GM21786 (cell line): ENCODE results near the gene SCP2.

Experiments
- ATAC-seq: cut with Tn5 transposase; IDR thresholded peaks from one replicate; pipeline ENCODE4 v1.9.1; 2021; ENCODE audit not compliant: unreplicated experiment

The SCP2 gene

DNA sequence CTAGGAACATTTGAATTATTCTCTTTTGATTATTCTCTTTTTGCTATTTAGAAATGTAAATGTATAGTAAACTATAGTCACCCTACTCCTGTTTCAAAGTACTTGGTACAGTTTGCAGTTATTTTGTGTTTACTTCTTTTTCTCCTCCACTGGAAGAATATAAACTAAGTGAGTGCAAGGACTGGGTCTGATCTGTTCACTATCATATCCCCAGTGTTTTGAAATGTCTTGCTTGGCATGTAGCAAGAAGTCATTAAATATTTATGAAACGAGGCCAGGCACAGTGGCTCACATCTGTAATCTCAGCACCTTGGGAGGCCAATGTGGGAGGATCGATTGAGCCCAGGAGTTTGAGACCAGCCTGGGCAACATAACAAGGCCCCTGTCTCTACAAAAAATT lies 99.2 kb downstream of the SCP2 start:
- ATAC-seq, result no peak

DNA sequence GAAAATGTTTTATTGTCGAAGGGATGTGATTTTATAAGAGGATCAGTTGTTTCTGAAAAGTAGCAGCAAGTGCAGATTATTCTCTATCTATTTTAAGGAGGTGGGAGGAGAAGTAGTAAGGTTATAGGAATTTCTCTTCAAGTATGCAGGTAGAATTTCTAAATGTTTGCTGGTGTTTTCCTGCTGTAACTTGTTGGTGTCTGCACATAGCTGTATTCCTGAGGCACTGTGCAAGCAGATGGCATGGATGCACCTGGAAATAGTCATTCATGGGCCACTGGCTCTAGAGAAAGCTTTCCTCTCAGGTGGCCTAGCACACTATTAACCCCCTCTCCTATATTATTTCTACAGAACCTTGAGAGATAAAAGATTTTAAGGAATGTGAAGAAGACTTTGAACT lies 104.7 kb downstream of the SCP2 start:
- no peak for ATAC-seq

DNA sequence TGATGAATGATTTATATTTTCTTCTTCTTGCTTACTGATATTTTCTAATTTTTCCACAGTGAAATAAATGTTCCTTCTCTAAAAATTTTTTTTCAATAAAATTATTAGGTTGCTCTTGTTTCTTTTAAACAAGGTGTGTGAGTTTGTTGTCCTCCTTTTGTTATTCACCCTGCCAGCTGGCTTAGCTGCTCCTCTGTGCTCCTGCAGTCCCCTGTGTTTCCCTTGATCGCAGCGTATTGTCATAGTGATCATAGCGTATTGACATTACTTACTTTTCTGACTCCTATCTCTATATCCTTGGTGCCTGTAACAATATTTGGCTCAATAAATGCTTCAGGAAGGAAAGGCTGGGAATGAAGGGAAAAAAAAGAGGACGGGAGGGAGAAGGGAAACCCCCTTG lies 110.1 kb downstream of the SCP2 start:
- no peak for ATAC-seq

DNA sequence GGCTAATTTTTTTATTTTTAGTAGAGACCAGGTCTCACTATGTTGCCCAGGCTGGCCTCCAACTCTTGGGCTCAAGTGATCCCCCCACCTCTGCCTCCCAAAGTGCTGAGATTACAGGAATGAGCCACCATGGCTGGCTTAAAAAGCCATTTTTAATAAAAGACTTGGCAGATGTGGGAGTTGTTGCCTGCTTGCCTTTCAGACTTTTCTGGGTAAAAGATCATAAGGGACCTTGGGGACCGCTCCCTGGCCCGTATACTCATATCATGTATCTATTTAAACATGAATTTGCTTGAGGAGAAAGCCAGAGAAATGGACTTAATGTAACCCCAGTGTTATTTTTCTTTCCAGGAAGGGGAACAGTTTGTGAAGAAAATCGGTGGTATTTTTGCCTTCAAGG lies 111.5 kb downstream of the SCP2 start:
- ATAC-seq, result no peak

DNA sequence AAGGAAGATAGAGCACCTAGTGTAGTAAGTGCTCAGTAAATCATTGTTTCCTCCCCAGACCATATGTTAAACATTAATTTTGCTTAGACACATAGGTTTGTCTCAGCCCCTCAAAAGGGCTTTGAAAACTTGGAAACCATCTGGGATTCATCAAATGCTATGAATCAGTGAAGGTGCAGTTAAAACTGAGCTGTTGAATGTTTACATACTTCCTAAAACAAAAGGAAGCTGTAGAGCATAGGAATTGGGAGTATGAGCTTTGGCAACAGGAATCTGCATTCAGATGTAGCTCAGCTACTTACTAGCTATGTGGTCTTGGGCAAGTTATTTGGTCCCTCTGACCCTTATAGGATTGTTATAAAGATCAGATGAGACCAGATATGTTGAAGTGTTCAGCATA lies 116.2 kb downstream of the SCP2 start:
- no peak for ATAC-seq

DNA sequence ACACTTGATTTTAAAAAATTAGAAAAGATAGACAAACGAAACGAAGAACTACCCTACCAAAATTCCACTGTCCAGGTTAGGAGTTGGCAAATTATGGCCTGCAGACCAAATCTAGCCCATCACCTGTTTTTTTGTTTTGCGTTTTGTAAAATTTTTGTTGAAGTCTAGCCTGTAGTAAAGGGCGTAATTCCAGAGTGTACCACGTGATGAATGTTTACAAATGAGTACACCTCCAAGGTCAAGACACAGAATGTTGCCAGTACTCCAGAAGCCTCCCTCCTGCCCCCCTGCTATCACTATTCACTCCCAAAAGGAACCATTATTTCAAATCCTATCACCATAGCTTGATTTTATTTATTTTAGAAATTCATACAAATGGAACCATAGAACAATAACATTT lies 117.8 kb downstream of the SCP2 start:
- ATAC-seq, result no peak

DNA sequence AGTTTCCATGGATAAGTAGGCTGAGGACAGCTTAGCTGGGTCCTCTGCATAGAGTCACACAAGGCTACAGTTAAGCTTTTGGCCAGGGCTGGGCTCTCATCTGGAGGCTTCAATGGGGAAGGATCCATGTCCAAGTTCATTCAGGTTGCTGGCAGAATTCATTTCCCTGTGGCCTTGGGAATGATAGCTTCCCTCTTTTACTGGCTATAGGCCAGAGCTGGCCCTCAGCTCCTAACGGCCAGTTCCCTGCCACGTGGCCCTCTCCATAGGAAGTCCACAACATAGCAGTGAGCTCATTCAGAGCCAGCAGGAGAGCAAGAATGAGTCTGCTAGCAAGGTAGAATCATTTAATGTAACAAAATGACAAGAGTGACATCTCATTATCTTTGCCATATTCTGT lies 119.9 kb downstream of the SCP2 start:
- no peak for ATAC-seq

DNA sequence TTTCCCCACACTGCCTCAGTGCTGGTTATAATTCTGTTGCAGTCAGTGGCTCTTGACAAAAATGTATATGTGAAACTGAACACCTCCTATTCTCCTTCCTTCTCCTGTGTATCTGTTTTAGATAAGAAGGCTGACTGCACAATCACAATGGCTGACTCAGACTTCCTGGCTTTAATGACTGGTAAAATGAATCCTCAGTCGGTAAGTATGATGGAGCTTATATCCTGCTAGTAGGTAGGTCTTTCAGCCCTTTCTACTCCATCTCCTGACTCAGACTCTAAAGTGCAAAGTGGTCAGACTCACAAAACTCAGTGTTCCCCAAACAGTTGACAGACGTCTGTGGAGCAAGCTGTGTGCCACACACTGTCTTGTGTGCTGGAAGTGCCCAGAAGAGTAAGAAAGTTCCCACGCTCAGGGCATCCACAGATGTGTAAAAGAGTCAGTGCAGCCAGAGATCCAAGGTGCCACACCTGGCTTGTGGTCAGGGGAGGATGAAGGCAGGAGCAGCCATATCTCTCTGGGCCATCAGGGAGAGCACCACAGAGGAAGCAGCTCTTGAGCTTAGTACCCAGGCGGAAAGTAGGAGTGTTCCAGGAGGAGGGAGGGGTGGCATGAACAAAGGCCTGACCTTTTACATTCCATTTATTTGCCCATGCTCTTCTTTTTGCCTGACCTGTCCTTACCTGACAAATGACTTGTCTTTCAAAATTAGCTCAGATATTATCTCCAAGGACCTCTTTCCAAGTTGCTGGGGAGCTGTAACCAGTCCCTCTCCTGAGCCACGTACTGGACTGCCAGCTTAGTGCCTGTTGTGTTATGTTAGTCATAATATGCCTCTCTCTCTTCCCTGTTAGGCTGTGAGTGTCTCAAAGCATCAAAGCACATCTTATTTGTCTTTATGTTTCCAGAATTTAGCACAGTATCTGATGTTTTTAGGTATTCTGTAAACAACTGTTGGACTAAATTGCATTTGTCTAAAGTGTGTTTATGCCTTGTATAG lies 121.0 kb downstream of the SCP2 start:
- no peak for ATAC-seq

DNA sequence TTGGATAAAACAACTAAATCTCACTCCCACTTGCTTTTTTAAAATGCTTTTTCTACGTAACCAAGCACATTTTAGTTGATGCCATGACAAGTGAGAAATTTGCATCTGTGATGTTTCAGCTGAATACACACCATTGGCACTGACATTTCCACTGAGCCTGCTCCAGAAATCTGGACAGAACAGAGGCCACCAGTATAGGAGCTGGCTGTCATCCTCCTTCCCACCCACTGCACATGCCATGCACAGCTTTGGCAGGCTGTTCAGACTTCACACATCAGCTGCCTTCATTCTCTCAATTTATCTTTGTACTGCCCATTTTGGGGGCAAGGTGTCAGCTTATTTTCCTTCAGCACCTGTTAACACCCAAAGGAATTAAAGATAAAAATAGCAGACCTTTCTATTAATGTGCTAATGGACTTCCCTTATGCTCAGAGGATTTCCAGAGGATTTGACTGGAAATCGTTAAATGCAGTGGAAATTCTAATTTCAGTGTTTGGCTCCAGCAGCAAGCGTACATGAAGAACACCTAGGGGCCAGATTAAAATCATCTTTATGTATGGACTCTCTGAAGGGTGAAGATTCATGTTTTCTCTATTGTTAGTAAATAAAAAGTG lies 122.0 kb downstream of the SCP2 start:
- ATAC-seq, result no peak

DNA sequence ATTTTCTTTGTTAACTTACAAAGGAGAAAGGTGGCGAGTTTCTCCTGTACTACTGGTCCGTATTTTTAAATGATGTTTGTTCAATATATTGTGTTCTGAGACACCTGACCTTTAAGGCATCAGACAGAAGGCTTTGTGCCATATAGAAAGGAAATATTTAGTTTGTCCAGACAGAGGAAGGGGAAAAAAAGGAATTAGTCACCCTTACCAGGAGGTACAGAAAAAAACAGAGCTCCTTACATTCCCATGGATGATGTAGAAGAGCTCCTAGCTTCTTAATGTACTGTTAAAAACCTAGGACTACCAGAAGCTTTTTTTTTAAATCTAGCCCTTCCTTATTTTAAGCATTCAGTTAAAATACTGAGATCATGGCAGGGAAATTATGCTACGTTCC lies 122.5 kb downstream of the SCP2 start:
- no peak for ATAC-seq

DNA sequence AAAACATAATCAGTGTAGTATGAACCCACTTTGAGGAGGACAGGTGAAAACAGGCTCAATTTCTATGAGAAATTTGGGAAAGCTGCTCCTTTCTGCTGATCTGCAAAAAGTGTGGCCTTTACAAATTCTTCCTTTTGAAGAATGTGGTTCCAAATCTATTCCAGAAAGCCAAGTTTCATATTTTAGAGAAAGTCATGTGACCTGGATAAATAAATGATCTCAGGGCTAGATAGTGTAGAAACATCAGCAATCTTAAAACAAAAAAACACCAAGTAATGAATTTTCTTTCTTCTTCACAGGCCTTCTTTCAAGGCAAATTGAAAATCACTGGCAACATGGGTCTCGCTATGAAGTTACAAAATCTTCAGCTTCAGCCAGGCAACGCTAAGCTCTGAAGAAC lies 123.2 kb downstream of the SCP2 start:
- ATAC-seq, result no peak

DNA sequence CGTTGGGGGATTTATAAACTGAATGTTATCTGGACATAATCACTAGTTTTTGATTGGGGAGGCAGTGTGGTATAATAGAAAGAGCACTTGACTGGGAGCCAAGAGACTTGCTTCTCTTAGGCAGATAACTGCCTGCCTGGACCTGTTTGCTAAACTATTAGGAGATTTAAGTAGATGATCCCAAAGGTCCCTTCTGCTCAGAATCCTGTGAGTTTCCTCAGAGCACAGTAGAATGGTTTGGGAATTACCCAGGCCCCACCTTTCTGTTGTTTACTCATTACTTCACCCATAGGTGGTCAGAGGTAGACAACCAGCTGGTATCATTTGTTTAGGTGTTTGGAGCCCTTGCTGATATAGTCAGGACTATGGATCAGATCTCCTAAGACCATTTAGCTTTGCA lies 124.6 kb downstream of the SCP2 start:
- ATAC-seq, result no peak

DNA sequence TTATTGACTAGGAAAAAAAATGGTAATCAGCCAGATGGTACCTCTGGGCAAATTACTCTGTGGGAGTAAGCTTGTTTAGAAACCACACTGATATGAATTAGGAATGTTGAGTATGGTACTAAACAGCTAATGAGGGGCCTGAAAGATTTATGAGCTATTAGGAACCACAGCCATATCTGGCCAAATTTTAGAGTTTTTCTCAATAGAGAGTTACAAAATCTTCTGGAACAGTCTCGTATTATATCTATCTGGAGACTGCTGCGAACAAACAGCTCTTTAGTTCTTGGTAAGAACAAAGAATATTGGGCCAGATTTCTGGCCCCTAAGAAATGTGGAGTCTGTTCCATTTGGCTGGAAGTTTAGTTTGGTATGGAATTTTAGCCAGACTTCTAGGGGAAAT lies 130.1 kb downstream of the SCP2 start:
- ATAC-seq, result no peak

DNA sequence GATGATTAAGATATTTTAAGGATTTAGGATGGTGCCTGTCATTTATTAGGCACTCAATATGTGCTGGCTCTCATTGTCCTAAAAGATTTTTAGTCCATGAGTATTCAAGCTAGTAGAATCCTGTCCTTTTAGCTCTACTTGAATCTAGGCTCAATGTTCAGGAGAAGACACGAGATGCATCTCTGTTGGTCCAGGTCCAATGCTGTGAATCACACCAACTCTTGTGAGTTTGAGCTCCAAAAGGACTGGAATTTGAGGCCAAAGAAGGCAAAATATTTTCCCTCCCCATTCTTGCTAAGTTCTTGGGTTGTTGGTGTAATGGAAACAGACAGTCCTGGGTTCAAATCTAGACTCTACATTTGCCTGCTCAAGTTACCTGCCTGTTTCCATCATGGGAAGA lies 133.5 kb downstream of the SCP2 start:
- no peak for ATAC-seq

DNA sequence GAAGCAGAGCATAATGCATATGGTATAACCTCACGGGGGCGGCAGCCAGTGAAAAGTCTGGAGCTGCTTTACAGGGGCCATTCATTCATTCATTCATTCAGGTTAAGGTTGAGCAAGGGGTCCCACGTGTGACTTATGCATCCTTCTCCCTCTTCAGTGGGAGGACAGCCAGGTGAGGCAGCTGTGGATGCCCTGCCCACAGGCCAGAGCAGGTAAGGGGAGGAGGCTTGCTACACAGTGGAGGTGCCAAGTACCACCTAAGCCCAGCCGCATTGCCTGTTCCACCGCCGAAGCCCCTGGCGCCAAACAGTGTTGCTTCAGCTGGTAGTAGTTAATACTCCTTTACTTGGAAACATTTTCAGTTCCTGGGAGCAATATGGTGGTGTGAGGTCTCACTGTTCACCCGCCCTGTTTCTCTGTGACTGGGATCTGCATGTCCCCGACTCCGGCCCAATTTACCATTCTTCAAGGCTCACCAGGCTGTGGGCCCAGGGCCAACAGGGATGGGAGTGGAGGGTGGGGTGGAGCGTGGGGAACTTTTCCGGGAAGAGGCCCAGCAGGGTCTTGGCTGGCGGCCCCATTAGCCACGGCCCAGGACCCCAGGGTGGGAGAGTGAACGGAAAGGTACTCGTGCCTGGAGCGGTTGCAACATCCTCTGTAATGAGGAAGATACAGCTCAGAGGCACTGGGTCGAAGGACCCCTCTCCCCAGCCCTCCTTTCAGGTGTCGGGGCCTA lies 134.2 kb downstream of the SCP2 start:
- ATAC-seq, result no peak

DNA sequence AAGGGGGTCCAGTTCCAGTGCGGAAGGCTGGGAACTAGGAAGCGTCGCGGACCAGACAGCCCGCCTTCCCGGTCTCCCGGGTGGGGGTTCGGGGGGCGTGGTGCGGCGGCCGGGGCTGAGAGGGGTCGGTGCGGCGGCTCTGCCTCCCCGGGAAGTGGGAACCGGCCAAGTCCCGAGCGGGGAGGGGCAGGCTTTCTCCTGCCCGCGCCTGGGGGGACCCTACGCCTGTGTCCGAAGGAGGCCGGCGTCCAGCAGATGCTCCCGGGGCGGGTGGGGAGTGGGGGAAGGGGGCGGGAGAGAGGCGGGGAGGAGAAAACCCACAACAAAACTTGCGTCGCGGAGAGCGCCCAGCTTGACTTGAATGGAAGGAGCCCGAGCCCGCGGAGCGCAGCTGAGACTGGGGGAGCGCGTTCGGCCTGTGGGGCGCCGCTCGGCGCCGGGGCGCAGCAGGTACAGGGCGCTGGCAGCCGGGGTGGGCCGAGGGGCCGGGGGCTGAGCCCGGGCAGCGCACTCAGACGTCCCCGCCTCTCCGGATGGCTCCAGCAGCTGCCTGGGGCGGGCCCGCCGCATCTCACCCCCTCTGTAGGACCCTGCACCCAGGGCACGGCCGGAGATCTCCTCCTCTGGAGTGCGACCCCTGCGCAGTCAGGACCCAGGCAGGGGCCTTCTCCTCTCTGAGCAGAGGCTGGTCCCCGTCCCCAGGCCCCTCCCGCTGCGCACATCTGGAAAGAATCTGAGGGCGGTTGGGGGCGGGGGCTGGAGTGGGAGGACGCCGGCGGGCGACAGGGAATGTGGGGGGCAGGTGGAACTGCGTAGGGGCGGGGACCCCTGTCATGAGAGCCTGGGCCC lies 135.0 kb downstream of the SCP2 start, which contains the start of gene PODN:
TSS of gene PODN (plus strand) at position 355 of the 849 bp plus-strand sequence. CDS start 7,643 bp downstream, outside the sequence.
- ATAC-seq, result no peak

DNA sequence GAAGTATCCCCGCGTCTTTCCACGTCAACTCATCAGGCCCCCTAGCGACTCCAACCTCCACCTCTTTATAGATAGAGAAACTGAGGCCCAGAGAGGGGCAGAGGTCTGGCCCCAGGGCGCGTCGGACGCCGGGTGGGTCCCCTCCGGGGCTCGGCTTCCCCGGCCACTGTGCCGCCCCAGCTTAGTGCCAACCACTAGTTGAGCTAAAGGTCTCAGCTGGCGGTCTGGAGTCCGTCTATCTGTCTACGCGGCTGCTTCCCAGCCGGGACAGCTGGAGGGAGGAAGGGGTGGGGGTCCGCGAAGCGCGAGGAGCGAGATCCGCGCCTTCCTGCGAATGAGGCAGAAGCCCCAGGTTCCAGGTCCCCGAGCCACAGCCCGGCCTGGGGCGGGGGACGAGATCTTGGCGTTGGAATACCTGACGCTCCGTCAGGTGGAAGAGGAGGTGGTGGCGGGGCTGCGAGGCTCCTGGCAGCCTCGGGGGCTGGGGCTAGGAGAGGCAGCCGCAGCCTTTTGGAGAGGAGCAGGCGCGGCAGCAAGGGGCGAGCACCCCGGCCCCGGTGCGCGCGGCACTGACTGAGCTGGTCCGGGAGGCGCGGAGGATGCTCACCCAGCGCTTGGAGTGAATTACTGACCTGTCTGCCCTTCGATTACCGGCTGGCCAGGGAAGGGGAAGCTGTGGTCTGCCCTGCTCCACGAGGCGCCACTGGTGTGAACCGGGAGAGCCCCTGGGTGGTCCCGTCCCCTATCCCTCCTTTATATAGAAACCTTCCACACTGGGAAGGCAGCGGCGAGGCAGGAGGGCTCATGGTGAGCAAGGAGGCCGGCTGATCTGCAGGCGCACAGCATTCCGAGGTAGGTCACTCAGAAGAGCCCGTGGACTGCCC lies 135.9 kb downstream of the SCP2 start:
- ATAC-seq, result no peak

DNA sequence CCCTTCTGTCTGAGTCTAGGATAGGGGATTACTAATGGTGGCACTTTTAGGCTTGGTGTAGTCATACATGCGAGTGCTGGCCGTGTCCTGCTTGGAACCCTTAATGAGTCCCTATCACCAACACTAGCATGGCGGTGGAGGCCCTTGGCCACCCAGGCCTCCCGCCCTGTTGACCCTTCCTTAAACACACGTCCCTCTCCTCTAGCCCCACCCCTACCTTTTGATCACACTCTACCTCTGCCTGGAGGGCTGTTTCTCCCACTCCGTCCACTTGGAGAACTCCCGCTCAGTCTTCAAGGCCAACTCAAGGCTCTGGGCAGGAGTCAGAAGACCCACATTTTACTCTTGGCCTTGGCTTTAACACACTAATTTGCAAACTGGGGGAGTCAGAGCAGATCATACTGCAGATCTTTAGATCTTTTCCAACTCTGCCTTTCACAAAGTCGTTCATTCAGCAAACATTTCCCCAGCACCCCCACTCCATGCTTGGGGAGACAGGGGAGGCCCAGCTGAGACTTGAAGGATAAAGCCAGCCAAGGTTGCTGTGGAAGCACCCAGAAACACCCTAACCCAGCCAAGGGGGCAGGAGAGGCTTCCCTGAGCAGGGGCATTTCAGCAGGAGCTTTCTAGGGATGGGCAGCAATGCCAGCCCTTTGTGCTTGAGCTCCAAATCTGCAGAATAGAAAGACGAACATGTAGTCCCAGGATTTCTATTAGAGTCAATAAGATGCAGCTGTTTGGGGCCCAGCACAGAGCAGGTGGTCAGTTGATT lies 136.9 kb downstream of the SCP2 start:
- ATAC-seq, result no peak

DNA sequence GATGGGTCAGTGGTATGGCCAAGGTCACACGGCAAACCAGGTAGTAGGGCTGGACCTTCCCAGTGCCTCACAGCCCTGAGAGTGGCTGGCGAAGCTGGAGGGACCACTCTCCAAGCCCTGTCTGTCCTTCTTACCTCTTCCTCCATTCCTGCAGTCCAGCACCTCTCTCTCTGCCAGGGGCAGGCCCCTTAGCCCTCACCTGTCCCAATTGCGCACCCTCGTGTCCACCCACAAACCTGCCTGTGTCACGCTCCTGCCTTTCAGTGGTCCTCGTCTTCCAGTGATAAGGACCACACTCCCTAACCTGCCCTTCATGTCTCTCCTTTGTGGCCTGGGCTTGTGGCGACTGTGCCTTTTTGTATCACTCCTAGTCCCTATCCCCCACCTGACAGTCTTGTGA lies 138.3 kb downstream of the SCP2 start:
- ATAC-seq, result no peak
